HG03097 (cell line): Measurements from ENCODE around the gene LRRC15.

Source experiments
- ATAC-seq: cut with Tn5 transposase; IDR thresholded peaks from one replicate; pipeline ENCODE4 v1.9.1; 2021; ENCODE audit not compliant: unreplicated experiment, low FRiP score

Gene LRRC15

GRCh38 chr3:194306109-194306686, 63.3 kb downstream of the LRRC15 start:
- peak; percentile 42 for ATAC-seq

DNA sequence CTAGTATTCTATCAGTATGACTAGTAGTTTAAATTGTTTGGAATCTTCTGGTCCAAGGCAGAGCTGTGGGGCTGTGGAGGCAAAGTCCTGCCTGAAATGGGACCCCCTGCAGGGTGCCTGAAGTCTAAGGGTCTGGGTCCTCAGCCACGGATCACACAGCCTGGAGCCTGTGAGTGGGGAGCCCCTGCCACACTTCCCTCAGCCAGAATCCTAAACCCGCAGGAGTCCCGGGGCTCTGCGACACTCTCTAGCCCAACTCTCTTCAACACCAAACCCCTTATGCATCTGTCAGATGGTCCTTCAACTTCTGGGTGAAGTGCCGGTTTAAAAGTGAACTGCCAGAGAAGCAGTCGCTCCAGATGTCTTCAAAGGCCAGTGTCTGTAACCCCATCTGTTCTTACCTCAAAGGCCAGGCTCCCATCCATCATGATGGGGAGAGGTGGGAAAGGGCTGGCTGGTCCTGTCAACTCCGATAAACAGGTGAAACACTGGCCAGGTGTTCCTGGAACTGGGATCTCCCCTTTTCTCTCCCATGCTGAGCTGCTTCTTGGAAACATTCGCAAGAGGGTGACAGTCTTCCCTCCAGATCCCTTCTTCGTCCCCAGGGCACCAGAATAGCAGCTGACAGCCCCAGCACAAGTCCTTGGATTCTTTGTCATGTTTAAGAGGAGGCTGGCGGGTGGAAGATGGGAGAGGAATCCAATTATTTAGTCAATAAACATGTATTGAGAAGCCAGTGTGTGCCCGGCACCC, 64.0 kb downstream of the LRRC15 start:
- no peak for ATAC-seq
